Fibroblast of gingiva (primary cell): Measurements from ENCODE around the gene LMO3.

Source experiments
- DNase-seq: peaks from one replicate; pipeline ENCODE4 v3.0.0-alpha.2; 2011; ENCODE audit warnings: low read depth

The LMO3 gene

DNA sequence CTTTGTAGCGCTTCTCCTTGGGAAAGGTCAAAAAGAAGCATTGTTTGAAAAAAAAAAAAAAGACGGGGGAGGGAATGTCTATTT lies at the start of gene LMO3:
LMO3 (minus strand) TSS at position 46 of the 84 bp plus-strand sequence. CDS start 5,302 bp downstream, outside the sequence.
- no peak for DNase-seq

DNA sequence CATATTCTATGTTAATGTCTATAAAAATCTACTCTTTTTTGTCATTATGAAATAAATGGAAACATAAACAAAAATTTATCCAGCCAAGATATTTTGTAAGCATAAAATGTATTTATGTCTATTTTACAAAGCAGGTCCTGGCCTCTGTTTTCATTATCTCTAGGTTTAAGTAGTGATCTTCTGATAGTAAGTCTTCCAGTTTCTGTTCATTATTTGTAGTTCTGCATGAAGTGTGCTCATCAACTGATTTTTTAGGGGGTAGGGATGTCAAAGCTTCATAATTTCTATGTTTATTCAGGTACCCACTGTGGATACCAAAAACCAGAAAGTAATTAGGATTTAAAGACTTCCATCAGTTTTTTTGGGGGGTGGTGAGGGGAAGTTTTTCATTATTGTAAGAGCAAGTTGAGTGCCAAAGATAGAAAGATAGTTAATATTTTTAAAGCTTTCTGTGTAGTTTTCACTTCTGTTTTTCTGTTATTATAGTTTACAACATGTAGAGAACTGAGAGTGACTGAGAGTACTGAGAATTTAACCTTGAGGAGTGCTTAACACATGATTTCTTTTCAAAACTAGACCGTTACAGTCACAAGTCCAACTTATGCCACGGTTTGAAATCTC lies 30.6 kb upstream of the LMO3 start:
- DNase-seq: no peak

DNA sequence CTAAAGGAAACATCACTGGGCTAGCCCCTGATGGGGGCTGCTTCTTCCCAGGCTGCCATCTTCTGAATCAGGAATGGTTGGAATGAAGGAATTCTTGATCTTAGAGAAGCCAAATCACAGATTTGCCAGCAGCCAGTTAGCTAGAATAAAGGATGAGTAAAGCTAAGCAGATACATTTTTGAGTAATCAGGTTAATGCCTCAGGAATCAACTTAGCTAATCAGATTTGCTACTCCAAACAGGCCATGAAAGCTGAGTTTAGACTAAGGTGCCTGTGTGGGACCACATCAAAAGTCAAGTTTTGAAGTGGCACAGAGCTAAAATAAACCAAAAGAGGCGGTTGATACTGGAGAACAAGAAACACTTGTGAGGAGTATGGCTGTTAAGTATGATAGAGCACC lies 28.8 kb upstream of the LMO3 start:
- DNase-seq: no peak

DNA sequence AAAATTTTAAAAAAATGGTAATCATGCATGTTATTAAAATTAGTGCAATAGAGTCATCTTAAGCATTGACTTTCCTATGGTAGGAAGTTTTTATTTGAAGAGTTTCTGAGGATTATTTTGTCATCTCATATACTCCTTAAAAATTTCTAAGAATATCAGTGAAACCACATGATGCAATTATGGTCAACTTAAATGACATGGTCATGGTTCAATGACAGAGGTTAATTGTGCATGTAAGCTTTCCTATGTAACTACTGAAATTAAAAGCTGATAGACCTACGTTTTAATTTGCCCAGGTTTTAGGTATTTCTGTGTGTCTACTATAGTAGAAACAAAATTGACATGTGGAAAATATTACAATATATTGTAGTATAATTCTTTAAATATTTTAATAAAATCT lies 21.0 kb upstream of the LMO3 start:
- no peak for DNase-seq

DNA sequence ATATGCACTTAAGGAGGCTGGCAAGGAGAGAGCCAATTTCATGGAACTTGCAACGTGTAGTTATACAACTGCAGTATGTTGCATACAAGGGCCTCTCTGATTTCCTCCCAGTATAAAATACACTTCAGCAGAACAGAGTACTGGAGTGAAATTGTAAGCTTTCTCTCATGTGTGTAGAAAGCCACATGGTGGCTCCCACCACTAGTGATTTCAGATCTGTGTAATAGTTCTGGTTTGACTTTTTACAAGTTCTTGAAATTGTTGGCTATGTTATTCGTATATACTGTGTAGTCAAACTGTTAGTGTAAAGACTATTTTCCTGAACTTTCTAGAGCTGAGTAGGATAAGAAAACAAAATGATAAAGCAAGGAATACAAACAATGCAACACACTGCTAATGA lies 16.4 kb upstream of the LMO3 start:
- DNase-seq: no peak

DNA sequence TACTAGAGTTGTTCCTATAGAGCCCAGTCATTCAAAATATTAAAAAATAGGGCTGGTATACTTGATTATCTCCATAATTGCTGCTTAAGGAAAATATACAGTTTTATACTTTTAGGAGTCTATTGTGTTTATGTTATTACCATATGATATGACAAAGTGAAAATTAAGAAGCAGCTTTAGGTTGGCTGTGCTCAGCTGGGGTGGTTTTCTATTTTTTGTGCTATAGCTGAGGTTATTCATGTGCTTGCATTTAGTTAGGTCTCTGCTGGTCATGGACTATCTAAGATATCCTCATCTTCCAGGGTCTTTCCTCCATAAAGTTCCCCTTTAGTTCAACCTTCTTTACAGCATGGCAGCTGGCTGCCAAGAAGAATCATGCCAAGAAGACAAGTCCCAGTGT lies 13.6 kb upstream of the LMO3 start:
- DNase-seq: no peak

DNA sequence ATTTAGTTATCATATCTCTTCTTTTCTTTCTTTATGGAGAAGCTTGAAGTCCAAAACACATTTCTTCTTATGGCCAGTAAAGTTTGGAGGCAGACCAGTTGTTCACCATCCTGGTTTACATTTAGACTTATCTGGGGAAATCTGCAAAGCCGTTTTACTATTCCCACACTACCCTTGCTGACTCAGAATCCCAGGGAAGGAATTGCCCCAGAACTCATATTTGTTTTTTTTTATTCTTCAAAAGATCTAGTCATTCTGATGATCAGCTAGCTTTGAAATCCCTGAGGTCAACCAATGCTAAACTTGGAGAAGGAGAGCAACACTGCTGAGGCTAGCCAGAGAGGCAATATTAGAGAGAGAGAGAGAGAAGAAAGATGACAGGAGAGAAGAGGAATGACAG lies 12.3 kb upstream of the LMO3 start:
- DNase-seq: no peak

DNA sequence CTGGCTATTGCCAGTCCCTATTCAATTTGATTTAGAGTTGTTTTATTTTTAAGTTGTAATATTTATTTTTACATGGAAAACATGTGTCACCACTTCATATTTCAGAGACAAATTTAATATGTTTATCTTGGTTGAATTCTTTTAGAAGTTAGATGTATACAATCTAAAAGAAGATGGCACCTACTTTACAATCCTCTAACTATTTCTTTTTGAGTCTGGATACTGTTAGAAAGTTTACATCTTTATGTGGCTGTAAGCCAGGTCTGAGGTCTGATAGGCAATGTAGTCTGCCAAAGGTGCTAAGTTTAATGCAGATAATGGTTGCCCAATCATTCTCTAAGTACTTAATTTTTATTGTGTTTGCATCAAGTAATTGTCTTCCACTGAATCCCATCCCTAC lies 7.2 kb upstream of the LMO3 start:
- DNase-seq: no peak

DNA sequence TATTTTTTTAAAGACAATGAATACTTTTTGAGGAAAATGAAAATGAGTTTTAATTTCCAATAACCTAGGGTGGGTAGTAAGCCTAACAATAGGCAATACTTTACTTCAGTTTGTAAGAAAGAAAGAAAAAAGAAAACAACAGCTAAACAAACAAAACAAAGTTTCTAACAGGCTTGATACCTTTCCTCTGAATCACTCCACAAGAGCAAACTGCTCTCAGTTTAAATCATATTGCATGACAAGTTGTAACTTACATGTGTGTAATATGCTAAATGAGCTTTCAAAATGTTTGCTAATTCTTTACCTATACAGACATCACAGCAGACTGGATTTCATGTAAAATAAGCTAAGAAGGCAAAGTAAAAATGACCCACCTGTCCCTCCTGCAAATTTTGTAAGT lies 6.7 kb upstream of the LMO3 start:
- DNase-seq: peak; percentile 25

DNA sequence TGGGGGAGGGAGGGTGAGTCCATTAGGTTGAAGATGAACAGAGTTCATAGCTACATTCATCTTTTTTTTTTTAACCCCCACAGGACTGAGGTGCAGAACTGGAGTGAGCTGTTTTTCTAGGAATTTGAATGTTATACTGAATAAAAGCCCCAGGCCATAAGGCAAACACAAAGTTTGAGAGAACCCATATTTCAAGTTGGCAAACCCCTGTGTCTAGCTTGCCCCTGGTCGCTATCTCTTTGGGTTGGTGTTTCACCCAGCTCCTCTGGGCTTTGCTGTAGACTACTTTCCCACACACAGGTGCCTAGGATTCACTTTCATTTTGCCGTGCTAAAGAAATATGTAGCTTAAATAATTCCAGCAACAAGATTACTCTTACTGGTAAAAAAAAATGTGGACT lies 5.2 kb upstream of the LMO3 start:
- no peak for DNase-seq

DNA sequence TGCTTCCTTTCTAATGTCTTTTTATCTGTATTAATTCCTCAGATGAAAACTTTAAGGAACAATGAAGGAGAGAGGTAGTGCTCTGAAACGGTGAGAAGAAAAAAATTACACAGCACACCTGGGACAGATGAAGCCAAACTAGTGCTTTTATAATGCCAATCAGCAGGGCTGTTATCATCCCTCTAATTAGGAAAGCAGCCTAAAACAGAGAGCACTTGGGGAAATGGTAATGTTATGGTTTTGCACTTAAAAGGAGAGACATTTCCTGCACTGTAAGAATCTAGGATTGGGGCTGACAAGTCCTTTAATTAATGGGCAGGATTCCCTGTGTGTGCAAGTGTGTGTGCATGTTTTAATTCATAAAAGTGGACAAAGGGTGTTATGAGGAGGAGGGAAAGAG lies 4.8 kb upstream of the LMO3 start:
- DNase-seq: no peak

DNA sequence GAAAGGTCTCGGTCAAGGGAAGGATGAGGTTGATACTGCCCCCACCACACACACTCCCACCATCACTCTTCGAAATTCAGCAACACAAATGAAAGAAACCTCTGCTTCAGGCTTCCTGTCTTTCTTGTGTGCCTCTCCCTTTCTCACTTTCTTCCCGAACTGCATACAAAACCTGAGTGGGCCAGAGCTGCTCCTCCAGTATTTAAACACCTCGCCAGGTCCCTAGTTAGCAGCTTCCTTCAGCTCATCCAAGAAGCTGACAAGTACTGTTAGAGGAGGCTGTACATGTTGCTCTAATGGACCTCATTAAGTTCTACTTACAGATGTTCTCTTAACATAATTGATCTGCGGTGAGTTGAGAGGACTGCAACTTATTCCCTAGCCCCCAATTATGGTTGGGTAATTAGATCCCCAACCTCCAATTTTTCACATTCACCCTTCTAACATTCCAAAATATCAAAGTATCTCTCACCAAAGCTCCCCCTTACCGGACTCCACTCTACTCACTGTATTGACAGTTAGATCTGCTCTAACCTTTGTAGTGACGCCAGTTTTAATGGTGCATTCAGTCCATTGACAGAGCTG lies 4.1 kb upstream of the LMO3 start:
- DNase-seq: no peak

DNA sequence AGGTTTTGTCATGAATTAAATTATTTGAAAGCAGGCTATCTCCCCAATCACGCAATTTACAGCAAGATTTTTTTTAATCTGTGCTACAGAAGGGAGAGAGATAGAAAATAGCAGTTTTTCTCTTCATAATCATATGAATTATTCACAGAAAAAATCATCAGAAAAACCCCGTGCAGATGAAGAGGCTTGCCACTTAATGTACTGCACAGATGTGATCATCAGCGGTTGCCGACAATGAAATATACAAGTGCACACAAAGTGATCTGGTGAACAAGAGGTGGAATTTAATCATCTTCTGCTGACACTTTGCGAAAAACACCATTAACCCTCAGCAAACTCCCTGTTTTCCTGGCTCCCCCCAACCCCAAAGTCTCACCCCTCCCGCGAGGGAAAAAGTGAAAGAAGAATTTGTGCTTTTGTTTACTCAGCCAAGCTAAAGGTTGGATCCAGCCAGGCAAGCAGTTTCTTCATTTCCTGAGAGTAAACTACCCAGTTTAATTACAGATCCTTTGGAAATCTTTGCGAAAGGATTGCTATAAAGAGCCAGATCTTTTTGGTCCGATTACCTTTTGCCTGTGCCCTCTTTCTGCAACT lies 3.1 kb upstream of the LMO3 start:
- no peak for DNase-seq

DNA sequence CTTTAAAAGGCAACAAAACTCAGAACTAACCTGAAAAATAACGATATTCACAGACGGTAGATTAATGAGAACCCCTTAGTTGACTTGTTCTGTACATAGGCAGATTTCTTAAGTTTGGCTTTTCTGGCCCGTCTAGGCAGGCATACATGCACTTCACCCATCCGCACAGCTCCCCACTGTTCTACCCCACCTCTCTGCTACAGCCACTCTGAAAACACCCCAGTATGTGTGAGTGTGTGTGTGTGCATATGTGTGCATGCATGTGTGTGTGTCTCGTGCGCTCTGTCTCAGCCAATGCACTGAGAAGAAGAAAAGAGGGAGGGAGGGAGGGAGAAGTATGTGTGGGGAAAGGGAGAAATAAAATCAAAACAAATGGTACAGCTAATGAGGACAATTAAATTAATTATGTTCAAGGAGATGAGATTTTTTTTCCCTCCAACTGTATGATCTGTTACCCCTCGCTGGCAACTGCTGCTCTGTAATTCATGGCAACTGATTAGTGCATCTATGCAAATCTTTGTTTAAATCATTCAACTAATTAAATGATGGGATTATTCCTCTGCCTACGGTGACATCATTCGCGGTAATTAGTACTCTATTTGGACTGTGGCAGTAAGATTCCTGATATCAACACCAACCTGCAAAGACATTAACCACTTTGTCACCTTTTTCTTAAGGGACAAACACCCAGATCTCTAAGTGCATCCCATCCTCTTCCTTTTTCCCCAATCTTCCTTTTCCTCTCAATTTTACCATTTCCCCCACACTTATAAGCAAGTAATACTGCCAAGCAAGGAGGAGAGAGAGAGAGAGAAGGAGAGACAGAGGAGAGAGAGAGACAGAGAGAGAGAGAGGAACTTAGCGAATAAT lies 2.2 kb upstream of the LMO3 start:
- DNase-seq: no peak

DNA sequence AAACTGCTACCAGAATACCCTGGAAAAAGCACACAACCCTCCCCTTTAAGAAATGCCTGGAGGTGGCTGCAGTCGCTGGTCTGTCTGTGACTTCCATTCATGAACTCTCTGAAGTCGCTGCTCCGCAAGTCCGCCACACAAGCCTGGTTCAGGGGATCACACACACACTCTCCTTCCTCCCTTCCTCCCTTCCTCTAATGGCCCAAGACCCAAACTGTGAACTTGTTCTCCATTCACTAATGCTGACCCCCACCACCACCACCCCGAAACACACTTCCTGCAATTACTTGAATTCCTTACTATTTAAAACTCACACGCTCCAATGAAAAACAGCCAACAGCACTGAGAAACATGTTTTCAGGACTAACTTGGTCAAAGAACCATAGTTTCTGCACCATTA lies 1.0 kb upstream of the LMO3 start:
- DNase-seq: no peak

DNA sequence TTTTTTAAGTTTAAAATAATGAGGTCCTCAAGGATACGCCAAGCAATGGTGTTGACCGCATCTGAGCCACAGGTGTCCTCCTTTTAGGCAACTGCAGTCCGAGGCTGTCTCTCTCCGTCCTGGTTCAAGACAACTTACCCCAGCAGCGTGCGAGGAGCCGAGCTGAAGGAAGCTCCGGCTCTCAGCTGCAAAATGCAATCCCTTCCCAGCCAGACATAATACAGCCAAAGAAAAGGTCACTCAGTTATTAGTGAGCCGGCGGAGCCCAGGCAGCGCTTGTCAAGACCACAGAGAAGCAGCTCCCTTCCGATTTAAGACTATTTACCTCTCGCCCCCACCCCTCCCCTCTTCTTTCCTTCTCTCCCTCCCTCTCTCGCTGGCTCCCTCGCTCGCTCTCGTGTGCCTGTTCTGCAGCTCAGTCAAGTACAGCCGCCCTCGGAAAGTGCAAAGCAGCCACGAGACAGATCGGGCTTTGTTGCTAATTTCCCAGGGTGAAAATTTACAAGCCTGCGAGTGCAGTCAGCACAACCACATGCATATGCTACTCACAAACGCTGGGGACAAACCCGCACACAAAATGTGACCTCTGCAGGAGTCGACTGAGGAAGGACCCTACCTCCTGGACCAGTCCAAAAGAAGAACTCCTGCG lies 363 bp upstream of the LMO3 start:
- peak; percentile 21 for DNase-seq

DNA sequence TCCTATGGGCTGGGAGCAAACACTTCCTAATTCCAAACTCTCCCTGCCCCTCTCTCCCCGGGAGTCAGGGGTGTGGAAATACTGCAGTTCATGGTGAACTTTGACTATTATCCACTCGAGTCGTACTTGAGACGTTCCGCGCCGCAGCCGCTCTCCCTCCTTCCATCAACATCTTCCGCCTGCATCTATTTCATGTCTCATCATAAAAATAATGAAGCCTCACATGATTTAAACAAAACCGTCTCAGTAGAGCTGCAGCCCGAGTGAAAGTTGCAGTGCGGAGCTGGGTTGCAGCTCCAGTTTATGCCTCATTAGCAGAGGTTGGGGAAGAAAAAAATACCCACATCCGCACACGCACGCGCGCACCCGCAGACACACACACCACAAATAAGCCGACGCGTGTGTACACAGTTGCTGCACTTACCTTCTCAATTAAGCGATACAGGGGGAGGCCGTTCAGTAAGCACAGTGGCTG lies 283 bp downstream of the LMO3 start:
- peak; percentile 37 for DNase-seq

DNA sequence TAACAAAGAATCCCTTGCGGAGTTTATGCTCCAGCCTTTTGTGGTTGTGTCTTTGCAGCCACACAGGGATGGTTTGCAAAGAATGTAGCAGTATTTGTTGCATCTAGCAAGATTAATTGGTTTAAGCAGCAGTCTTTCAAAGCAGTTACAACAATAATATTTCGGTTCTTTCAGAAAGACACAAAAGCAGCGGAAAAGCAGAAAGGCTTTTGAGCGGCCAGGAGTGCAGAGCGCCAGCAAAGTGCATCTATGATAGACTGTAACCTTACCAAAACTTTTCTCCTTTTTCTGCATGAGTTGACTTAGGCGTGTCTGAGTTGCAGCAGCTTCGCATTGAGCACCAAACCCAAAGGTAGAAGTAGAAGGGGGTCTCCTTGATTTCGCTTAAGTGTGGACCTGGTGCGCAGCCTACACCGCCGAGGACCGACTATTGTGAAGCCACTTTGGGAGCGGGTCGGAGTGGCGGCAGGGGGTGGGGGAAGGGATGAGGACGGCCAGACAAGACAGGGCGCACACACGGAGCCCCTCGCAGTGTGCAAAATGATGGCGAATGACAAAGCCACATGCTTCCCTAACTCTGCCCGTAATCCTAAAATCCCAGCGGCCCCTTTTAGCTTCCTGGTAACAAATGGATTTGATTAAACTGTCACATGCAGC lies 1.2 kb downstream of the LMO3 start:
- DNase-seq: peak; percentile 31

DNA sequence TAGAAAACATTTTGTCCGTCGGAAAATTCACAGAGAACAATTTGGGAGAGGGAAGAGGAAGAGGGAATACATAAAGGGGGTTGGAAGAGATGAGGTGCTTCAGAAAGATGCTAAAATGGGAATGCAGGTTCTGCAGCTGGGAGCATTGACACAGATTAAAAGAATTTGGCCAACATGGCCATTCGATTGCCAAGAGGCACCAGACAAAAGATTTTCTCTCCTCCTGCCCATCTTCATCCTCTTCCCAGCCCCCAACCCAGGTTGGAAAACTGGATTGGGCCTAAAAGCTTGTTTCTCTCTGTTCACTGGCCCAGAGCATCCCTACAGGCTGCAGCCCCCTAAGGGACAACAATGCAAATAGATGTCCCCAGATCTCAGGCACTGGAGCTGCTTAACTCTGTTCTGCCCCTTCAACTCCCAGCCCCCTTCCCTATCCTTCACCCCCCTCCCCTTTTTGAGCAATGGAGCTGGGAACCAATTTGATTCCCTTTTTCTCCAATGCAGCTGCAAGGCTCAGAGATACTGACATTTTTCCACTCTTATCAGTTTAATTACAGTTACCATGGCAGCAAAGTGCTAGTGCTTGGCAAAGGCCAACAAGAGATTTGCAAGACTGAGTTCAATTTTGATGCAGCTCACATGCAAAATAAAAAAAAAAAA lies 1.9 kb downstream of the LMO3 start:
- DNase-seq: no peak

DNA sequence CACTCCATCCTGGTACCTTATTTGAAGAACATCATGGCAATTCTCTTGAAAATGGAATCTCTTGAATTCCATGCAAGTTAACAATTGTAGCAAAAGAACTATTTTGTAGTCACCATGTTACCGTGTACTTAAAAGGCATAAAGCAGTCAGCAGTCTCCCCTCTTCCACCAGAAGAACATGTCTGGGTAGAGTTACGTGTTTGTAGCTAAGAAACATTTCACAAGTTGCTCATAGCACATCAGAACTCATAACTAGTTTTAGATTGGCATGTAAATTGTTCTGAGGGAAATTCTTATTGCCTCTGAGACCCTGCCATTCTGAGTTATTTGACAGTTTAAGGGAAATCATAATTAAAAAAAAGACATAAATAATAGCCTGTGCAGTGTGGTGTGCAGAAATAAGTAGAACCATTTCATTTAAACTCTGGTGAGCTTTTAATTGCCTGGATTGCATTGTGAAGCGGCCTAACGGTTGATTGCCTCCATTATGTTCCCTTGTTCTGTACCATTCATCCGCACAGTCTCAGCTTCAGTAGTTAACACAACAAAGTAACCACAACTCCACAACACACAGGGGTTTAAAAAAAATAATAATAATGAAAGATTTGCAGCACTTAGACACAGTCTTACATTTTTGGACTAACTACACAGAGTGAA lies 2.6 kb downstream of the LMO3 start:
- DNase-seq: no peak

DNA sequence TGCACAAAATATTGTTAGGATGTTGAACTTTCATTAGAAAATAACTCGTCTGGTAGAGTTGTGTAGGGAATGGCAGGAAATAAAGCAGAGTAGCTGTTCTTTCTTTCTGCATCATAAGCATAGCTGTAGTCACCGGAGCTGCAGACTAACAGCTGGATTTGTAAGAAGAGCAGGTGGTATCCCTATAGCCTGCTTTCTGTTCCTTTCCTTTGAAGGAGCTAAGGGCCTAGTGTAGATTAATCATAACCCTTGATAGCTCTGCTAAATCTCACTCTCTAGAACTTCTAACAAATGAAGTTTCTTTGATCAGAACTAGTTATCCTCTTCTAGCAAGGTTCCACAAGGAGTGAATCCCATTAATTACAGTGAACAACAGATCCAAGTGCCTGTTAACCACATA lies 3.5 kb downstream of the LMO3 start:
- no peak for DNase-seq
